Heart left ventricle (tissue), 13 donors: Measurements from ENCODE around the gene GTSE1.

Experiments
- POLR2A ChIP-seq, 2 donors: fragments of 450-650 bp; IDR thresholded peaks; one replicate each; pipeline ENCODE4 v1.6.1; 2017; ENCODE audit warnings: antibody characterized with exemption in 2 of 2, mild to moderate bottlenecking in 2 of 2, moderate library complexity in 2 of 2
- TF ChIP-seq, protein P1 (sequence below), 12 donors: fragments of 200-600 bp; sonication (generic) in 4 of 12; IDR thresholded peaks; one replicate each; pipeline versions ENCODE4 v1.5.0 to v1.8.0; 2018 to 2022; ENCODE audit warnings: antibody characterized with exemption in 12 of 12, mild to moderate bottlenecking in 5 of 12
- donor health status: ischemic (EF 13 %, LVEDD 7.1; RV severe dilation, severe dysfunction).
- donor health status: DM: no; HTN: yes; CAD: no.
- donor health status: DM: no; HTN: no; CAD: no.
- donor health status: ischemic (EF 25% LVEDD 6.9; RV normal size, moderate dysfunction).
- donor health status: ischemic (EF 25% LVEDD 5.7; RV mildly dilated, moderate dysfunction).
- donor health status: ischemic (EF 35%, LVEDD 5.7; RV mildly dilated, moderate dysfunction).
- donor health status: nonischemic (EF 11% LVEDD 7.7; RV severe dilation, severe dysfunction).
- donor health status: DM: yes; HTN: yes; CAD: no.
- donor health status: PGD.
- donor health status: ischemic (EF 29% LVEDD 5.4; RV normal size, mild dysfunction).
- donor health status: nonischemic (EF 23%, LVEDD 6.1; RV moderate dilation, normal function).

- TF ChIP-seq POLR2A (IDR thresholded peaks at IDR 0.05): no peak
- TF ChIP-seq, protein P1, sequence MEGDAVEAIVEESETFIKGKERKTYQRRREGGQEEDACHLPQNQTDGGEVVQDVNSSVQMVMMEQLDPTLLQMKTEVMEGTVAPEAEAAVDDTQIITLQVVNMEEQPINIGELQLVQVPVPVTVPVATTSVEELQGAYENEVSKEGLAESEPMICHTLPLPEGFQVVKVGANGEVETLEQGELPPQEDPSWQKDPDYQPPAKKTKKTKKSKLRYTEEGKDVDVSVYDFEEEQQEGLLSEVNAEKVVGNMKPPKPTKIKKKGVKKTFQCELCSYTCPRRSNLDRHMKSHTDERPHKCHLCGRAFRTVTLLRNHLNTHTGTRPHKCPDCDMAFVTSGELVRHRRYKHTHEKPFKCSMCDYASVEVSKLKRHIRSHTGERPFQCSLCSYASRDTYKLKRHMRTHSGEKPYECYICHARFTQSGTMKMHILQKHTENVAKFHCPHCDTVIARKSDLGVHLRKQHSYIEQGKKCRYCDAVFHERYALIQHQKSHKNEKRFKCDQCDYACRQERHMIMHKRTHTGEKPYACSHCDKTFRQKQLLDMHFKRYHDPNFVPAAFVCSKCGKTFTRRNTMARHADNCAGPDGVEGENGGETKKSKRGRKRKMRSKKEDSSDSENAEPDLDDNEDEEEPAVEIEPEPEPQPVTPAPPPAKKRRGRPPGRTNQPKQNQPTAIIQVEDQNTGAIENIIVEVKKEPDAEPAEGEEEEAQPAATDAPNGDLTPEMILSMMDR (IDR thresholded peaks at IDR 0.05): no peak
Measured at GRCh38 chr22:46287873-46288751, 8.6 kb upstream of the GTSE1 start.
